HG02885 (cell line): ENCODE results near the gene RASSF3.
A peak's percentile ranks its signal among the peaks of the same experiment; 100 is the strongest.
"Not testable (repeated sequence)": the region's sequence is repeated elsewhere in the genome, so short reads cannot be mapped to it uniquely, and the experiment has no call there.

Source experiments
- ATAC-seq: cut with Tn5 transposase; IDR thresholded peaks from one replicate; pipeline ENCODE4 v1.9.1; 2021; ENCODE audit warnings: mild to moderate bottlenecking; ENCODE audit not compliant: unreplicated experiment, poor library complexity

The RASSF3 gene

DNA sequence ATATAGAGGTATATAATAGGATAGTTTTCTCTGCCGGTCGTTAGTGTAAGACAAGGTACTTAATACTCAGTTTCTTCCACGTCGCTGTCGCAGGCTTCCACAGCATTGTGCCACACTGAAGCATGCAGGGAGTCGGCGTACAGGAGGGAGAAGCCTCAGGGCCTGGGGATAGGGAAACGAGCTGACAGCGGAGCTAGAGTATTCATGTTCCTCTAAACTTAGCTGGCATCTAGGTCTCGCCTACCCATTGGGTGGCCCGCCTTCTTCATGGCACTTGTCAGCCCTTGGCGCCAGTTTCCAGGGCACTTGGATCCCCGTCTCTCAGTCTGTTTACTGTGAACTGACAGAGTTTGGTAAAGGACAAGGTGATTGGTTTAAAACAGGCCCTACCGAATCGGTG, 75.3 kb downstream of the RASSF3 start:
- no peak for ATAC-seq

DNA sequence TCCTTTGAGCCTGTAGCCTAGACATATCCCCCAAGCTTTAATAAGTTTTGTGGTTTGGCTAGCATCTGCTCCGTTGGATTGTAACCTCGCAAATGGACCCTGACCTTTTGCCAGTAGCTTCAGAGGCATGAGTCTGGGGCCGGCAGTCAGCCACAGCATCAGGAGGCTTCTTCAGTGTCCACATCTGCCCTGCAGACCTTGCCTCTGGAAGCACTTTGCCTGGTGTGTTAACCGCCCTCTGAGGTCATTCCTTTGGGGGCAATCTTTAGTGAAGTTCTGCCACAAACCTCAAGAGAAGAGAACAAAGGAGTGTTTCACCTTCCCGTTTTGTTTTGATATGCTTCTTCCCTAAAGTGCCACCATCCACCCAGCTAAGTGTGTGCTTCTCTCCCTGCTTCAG, 77.5 kb downstream of the RASSF3 start:
- ATAC-seq: no peak

DNA sequence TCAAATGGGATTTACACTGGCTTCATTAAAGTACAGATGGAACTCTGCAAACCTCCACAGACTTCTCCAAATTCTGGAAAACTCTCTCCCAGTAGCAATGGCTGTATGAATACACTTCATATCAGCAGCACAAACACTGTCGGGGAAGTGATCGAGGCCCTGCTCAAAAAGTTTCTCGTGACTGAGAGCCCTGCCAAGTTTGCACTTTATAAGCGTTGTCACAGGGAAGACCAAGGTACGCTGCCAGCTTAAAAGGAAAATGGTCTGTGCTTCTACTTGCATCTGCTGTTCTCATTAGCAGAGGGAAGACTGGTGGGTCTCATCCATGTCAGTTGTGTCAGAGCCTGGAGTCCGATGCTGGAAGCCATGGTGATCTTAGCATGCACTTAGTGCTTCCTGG, 77.9 kb downstream of the RASSF3 start:
- no peak for ATAC-seq

DNA sequence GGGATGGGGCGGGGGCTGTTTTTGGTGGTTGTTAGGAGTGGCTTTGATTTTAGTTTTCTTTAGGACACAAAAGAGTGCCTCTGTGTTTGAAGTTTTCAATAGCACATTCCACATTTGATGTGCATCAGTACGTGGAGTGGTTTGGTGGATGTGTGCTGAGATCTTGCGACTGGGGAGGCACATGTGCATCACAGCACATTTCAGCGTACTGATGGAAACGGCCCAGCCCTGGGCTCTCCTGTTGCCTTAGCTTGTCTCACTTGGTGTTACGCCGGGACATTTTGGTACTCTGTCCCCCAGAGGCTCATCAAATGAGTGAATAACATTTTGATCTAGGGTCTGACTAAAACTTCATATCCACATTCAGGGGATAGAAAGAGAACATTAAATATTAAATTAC, 78.4 kb downstream of the RASSF3 start:
- no peak for ATAC-seq

DNA sequence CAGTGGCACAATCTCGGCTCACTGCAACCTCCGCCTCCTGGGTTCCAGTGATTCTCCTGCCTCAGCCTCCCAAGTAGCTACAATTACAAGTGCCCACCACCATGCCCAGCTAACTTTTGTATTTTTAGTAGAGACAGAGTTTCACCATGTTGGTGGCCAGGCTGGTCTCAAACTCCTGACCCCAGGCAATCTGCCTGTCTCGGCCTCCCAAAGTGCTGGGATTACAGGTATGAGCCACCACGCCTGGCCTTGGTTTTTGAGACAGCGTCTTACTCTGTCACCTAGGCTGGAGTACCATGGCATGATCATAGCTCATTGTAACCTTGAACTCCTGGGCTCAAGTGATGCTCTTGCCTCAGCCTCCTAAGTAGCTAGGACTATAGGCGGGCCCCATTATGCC, 79.9 kb downstream of the RASSF3 start:
- not testable (repeated sequence) for ATAC-seq

DNA sequence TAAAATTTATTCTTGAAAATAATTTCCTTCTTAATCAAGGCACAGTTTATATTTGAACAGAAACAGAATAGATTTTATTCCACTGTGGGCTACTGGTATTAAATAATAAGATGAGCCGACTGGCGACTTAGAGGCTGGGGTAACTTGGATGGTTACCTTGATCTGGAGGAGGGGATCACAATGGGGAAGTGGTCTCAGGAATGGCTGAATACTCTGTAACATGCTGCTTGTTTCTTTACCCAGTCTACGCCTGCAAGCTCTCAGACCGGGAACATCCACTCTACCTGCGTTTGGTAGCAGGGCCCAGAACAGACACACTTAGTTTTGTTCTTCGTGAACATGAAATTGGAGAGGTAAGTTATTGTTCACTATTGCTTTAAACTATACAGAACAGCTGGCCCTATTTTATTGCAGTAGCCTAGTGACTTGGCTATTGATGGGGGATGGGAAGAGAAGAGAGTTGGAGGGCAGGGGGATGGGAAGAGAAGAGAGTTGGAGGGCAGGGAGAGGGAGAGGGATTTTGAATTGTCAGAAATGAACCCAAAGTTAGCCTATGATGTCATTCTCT, 81.0 kb downstream of the RASSF3 start:
- no peak for ATAC-seq

DNA sequence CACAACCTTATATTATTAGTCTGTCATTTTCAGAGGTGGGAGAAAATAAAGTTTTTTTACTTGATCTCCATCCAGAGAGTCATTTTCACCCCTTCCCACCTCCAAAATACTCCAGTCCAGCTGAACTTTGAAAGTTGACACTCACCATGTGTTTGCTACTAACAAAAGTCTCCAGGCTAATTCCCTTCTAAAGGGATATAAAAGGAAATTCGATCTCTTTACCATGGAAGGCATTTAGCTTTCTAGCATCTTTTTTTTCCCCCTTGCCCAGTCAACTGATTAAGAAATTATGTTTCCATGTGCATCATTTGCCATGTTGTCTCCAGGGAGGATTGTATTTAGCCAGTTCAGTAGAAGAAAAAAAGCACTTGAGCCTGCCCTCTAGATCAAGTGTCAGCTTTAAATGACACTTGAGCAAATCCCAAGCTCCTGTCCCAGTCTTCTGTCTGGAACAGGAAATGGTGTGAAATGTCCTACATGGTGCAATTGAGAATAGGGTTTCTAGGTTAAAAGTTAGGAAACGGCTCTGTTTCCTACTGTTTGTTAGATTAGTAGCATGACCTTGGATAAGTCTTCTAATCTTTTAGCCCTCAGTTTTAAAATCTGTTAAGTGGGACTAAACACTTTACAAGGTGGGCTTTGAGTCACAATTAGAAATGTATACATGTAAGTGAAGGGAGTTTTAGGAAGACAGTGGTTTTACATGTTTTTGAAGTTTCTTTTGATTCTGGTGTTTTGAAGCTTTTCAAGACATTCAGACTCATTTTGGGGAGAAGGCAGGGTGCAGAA, 81.7 kb downstream of the RASSF3 start:
- ATAC-seq: no peak

DNA sequence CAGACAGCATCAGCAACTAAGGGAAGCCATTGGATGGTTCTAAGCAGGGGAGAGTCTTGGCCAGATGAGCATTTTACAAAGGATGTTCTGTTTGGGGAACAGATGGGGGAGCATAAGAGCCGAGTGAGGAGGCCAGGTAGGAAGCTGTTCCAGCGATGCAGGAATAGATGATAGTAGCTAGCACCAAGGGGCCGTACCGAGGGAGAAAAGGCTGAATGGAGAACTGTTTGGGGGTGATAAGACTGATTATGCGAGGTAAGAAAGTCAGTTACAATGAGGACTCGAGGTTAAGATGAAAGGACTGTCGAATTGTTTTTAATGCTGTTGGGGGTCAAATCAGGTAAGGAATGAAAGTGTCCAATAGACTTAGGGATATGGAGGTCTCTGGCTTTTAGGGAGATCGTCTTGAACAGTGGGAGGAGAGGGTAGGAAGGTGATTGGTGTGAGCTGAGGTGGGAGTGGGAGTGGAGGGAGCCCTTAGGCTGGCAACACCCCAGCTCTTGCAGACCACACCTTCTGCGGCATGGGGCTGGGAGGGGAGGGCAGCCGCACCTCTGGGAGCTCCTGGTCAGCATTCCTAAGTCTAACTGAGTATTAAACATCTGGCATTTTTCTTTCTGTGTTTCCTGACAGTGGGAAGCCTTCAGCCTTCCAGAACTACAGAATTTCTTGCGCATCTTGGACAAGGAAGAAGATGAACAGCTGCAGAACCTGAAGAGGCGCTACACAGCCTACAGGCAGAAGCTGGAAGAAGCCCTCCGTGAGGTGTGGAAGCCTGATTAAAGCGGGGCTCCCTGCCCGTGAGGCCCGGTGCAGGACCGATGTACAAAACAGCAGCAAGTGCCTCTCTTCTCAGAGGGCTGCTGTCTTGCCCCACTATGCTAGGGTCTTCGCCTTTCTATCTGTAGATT, 84.1 kb downstream of the RASSF3 start:
- ATAC-seq: no peak

DNA sequence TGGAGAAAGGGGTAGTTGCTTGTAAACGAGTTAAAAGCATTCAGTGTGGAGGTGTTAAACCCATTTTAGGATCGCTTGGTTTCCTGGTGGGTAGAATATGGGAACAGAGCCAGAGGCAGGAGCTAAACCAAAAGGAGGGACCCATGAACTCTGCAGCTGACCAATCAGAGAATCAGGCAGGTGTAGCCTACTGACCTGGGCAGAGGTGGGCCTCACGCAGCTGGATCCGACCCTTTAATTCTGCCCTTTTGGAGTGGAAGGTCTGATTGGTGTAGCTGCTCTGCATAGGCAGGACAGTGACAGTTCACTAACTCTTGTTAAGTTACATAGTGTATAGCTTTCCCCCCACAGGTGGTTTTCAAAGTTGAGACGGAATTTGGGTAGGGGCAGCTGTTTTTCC, 85.3 kb downstream of the RASSF3 start:
- ATAC-seq: no peak

DNA sequence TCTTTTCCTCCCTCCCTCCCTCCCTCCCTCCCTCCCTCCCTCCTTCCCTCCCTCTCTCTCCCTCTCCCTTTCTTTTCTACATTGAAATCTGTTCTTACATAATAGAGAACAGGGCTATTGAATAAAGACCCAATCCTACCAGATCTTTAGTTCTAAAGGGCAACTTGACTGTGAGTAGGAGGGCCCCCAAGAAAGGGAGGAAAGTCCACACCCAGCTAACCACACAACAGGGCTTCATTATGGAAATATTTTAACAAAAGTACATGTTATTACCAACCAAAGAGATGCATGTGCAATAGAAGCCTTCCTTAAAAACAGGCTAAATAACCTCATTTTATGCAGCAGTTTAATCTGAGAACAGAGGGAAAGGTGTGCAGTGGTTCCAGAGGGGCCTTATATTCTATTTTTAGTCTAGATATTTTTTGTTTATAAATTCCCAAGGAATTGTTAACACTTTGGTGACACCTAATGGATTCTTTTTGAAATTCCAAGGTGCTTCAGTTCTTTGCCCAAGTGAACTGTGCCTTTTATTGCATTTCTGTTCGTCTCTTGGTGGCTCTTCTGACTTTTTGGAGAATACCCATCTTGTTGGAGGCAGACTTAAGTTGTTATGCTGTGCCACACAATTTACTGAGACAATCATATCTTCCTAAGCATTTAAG, 85.9 kb downstream of the RASSF3 start:
- ATAC-seq: no peak

DNA sequence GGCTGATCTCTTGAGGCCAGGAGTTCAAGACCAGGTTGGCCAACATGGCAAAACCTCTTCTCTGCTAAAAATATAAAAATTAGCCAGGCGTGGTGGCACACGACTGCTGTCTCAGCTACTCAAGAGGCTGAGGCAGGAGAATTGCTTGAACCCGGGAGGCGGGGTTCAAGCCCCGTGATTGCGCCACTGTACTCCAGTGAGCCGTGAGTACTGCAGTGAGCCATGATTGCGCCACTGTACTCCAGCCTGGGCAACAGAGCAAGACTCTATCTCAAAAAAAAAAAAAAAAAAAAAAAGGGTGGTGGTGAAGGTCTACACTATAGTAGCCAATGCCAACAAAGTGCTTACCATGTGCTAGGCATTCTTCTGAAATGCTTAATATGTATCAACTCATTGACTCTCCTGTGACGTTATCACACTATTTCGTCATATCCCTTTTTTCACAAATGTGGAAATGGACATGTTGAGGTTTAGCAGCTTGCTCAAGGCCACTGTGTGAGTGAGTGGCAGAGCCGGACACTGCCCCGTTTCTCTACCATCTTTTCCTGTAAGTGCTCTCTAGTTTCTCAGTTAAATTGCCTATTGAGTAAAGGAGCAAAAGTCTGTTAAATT, 89.3 kb downstream of the RASSF3 start:
- ATAC-seq: no peak

DNA sequence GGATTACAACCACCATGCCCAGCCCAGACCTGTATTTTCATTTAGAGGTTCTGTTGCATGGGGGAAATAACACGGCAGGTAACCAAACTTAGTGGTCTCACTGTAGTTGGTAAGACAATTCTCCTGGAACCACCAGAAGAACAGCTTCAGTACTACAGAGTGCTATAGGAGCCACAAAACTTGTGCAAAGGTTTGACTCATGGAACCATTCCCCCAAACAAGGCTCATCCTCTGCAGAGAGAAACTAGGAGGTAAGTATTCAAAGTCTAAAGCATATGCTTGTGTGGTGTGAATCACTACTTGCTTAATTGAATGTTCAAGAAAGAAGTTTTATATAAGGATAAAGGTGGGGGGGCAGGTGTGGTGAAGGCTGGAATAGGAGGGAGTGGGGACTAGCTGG, 90.2 kb downstream of the RASSF3 start:
- ATAC-seq: no peak

DNA sequence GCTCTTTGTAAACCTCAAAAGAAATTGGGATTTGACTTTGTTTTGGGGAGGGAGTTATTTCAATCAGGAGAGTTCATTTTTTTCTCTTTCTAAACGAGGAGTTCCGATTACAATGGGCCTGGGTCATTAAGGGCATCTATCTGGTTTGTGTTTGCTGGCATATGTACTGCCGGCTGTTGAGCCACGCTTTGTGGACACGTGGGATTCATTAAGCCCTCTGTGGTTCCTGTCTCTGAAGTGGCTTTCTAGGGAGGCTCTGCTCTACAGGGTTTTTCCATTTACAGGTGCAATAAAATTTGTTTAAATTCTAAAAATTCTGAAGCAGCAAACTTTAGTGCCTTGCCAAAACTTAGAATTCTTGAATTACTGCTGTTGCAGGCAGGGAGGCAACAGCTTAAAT, 91.0 kb downstream of the RASSF3 start:
- no peak for ATAC-seq

DNA sequence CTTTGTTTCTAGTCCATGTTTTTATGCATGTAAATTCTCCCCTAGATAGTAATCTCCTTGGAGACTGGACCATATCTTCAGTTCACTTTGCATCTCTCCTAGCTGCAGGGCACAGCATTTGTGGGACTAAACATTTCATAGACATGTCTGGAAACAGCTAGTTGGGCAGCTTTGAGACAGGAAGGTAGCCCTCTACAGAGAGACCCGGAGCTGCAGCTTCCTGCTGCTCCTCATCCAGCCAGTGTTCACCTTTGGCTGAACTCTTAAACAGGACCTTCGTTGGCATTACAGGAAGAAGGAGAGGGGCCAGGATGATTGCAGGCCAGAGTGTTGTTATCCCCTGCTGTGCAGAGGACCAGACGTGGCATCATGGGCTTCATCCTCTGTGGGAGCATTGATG, 96.0 kb downstream of the RASSF3 start:
- ATAC-seq: no peak

DNA sequence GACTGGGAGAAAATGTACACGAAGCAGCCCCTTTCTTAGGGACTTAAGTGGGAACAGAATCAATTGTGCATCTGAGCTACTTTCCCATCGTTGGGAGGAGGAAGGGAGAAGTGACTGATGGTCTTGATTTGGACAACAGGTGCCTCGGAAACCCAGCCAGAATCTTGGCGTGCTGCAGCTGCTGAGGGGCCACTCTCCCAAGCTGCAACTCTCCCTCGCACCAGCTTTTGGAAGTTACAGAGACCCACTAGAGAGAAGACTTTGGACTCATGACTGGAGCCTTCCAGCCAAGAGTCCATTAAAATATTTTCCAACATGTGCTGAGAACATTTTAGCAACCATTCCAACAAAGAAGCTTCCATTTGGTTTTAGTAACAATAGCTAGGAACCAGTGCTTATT, 96.6 kb downstream of the RASSF3 start:
- ATAC-seq: no peak

DNA sequence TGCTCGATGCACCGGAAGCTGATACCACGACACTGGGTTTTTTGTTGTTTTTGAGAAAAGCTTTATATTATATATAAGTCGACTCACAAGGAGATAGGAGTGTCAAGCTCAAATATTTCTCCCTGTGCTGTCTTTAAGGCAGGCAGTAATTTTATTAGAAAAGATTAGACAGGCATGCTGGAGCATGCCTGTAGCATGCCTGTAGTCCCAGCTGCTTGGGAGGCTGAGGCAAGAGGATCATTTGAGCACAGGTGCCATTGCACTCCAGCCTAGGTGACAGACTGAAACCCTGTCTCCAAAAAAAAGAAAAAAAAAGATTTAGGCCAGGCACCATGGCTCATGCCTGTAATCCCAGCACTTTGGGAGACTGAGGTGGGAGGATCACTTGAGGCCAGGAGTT, 97.1 kb downstream of the RASSF3 start:
- no peak for ATAC-seq

DNA sequence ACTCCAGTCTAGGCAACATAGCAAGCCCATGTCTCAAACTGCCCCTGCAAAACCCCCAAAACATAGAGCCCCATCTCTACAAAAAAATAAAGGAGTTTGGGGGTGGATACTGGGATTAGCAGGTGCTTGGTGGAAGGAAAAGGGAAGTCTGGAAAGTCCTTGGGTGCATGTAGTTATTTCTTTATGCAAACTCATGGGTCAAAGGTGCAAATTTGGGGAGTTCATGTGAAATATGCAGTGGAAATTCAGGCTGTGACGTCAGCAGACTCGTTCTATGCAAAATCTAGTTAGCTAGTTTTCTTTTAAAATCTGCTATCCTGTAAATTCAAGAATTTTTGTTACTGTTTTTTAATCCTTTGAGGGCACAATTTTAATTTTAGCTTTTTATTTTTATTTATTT, 97.6 kb downstream of the RASSF3 start:
- ATAC-seq: no peak

DNA sequence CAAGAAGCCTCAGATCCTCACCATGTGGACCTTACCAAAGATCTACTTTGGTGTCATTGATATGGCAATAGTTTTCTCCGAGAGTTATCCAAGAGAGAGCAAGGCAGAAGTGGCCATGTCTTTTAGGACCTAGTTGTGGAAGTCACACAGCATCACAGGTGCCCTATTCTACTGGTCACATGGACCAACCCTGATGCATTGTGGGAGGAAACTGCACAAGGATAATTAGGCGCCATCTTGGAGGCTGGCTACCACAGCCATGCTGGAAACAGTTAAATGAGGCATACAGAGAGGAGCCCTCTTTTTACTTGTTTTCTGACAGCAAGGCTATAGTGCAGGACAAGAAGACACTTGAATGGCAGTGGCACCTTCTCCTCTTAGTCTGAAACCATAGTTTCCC, 99.1 kb downstream of the RASSF3 start:
- ATAC-seq: no peak

DNA sequence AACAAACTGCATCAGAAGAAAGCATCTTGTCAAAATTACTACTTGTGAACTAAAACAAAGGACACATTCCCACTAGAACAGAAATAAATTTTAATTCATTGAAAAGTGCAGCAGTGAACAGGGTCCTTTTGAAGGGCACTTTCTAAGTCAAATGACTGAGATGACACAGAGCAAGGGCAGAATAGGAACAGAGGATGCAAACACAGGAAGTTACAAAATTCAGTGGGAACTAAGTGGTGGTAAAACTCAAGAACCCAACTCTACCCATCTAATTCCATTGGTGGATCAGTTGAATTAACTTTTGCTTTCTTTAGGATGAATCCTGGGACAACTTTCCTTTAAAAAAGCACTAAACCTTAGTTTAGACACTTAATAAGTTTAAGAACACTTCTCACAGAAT, 103.1 kb downstream of the RASSF3 start:
- ATAC-seq: no peak

DNA sequence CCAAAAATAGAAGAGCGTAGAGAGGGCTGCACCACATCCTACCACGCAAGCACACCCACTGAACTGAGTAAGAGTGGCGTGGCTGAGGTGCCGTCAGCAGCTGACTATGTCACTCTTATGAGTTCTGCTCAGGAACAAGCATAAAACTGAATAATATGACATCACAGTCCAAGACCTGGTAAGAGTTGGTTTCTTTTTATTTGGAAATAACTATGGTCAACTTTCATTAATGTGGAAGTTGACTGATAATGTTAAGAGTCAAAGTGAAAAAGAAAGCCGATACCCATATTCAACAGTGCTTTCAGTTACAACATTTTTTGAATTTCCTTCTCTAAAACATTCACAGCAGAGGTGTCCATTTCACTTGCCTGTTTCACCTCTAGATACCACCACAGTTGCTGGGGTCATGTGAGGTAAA, 104.3 kb downstream of the RASSF3 start:
- peak; percentile 90 for ATAC-seq
